Uterus (tissue), 4 donors: Measurements from ENCODE around the gene TPM4. TPM values are rescaled to one million over a fixed set of nuclear protein-coding genes. Genes with fewer than 3 reads are reported as not detected.

Experiments used
- DNase-seq, 2 donors: peaks; one replicate each; pipeline ENCODE4 v3.0.0-alpha.2; 2019 to 2020
- H3K27ac ChIP-seq, 2 donors: fragments of 200-600 bp; sonication (generic); 1 replicate in 1 of 2; 2 replicates in 1 of 2; pipeline ENCODE4 v1.5.1; 2016 to 2018
- H3K27me3 ChIP-seq, 2 donors: fragments of 200-600 bp; sonication (generic); one replicate each; pipeline ENCODE4 v1.5.1; 2018 to 2019; ENCODE audit warnings: control low read depth in 1 of 2
- H3K36me3 ChIP-seq, 2 donors: fragments of 200-600 bp; sonication (generic); one replicate each; pipeline ENCODE4 v1.5.1; 2019; ENCODE audit warnings: control low read depth in 1 of 2
- H3K4me1 ChIP-seq, 2 donors: fragments of 200-600 bp; sonication (generic); one replicate each; pipeline ENCODE4 v1.5.1; 2018 to 2019; ENCODE audit warnings: control low read depth in 1 of 2
- H3K4me3 ChIP-seq, 2 donors: fragments of 200-600 bp; sonication (generic); 1 replicate in 1 of 2; 2 replicates in 1 of 2; pipeline ENCODE4 v1.5.1; 2018 to 2019; ENCODE audit warnings: mild to moderate bottlenecking in 1 of 2
- H3K9me3 ChIP-seq, 2 donors: fragments of 200-600 bp; sonication (generic); one replicate each; pipeline ENCODE4 v1.5.1; 2019; ENCODE audit warnings: control low read depth in 1 of 2
- CTCF ChIP-seq, 4 experiments: fragments of 200-600 bp in 2 of 4; fragments of 450-650 bp in 2 of 4; sonication (generic) in 2 of 4; IDR thresholded peaks; one replicate each; pipeline ENCODE4 v1.5.1; 2016 to 2019; ENCODE audit warnings: antibody characterized with exemption in 4 of 4, mild to moderate bottlenecking in 2 of 4, moderate library complexity in 1 of 4
- POLR2A ChIP-seq, 2 donors: fragments of 450-650 bp; IDR thresholded peaks; one replicate each; pipeline ENCODE4 v1.6.1; 2016; ENCODE audit warnings: antibody characterized with exemption in 2 of 2, mild to moderate bottlenecking in 1 of 2, moderate library complexity in 1 of 2
- intact Hi-C: fragments of 100-400 bp; cut with DNase I; formaldehyde crosslinking; loops from one replicate; pipeline ENCODE4 v1.15.1; 2023; ENCODE audit warnings: low total_unique reads
- total RNA-seq, 4 donors: library from RNA; depleted of rRNA in 3 of 4; stranded (reverse); fragments of >200 nt in 3 of 4; gene quantifications; one replicate each; pipeline versions ENCODE4 v1.1.0 to v1.2.4, GENCODE V29; 2014 to 2023
- donor health status: DM: yes; HTN: yes; CAD: no.

The TPM4 gene
- total RNA-seq, 4 donors from 2014 or later, result 423 to 862 (median 517) TPM

DNA sequence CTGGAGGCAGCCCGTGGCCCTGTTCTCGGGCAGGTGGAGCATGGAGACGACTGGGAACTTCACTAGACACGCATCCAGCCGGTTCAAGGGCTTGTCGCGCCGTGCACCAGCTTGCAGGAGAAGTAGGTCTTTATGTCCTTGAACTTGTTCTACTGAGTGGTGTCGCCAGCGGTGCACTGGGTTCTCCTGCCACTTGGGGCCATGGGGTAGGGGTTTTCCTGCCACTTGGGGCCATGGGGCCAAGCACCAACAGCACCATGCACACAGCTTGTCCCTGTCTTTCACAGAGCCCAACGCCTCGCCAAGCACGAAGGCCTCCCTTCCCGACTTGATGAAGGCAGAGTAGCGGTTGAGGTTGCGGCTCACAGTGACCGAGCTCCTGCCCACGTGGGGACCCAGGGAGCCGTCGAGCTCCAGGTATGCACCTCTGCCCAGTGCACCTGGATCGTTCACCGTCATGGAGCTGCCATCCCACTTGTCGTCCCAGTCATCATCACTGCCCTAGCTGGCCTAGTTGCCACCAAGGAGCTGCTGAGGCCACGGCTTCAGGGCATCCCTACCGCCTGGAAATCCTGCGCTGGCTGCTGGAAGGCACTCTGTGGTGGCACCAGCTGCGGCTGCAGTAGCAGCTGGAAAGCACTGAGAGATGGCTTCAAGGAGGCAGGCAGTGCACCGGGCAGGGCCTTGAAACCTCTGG is 40.5 kb upstream of the TPM4 start:
- Histone ChIP-seq H3K4me3 (no peak overlapping the region), H3K36me3 (no peaks in the 10 kb centered on the region), H3K27me3 (no peaks in the 10 kb centered on the region), H3K27ac (no peak overlapping the region), H3K9me3 (no peaks in the 10 kb centered on the region), H3K4me1 (no peaks in the 10 kb centered on the region)
- no peak for DNase-seq
- intact Hi-C loops, result no loop called here
- TF ChIP-seq POLR2A (IDR thresholded peaks at IDR 0.05) (no peak), CTCF (IDR thresholded peaks at IDR 0.05) (no peak)

DNA sequence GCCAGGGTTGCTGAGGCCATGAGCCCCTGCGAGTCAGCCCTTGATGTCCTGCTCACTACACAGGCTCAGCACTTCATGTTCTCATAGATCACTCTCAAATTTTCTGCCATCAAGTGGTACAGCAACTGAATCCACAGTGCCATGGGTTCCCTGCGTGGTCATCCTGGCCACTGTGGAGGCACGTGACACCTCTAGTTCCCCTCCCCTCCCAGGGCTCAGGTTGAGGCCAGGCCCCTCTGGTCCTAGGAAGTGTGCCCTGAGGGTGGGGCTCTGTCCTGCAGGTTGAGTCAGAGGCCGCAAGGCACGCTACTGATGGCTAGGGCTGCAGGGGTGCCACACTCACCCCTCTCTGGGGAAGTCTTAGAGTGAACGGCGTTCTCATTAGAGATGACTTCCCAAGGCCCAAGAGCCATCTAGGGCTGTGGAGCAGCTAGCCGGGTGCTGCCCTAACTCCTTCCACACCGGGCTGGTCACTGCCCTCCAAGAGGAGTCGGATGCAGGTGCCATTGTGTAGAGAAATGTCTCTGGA is 39.8 kb upstream of the TPM4 start:
- Histone ChIP-seq H3K36me3 (no peaks in the 10 kb centered on the region), H3K4me1 (no peaks in the 10 kb centered on the region), H3K9me3 (no peaks in the 10 kb centered on the region), H3K27me3 (no peaks in the 10 kb centered on the region), H3K27ac (no peak overlapping the region), H3K4me3 (no peak overlapping the region)
- intact Hi-C loops, result no loop called here
- TF ChIP-seq CTCF (IDR thresholded peaks at IDR 0.05) (no peak), POLR2A (IDR thresholded peaks at IDR 0.05) (no peak)
- no peak for DNase-seq

- H3K27me3 ChIP-seq, result no peaks in the 10 kb centered on the region
- DNase-seq, result no peak
- no peak overlapping the region for H3K27ac ChIP-seq
- H3K4me1 ChIP-seq, result no peaks in the 10 kb centered on the region
- intact Hi-C loops, result no loop called here
- no peak overlapping the region for H3K4me3 ChIP-seq
- no peaks in the 10 kb centered on the region for H3K36me3 ChIP-seq
- TF ChIP-seq POLR2A (IDR thresholded peaks at IDR 0.05) (no peak), CTCF (IDR thresholded peaks at IDR 0.05) (no peak)
- no peaks in the 10 kb centered on the region for H3K9me3 ChIP-seq
These were observed 39.4 kb upstream of the TPM4 start for GRCh38 chr19:16036941-16037340.

DNA sequence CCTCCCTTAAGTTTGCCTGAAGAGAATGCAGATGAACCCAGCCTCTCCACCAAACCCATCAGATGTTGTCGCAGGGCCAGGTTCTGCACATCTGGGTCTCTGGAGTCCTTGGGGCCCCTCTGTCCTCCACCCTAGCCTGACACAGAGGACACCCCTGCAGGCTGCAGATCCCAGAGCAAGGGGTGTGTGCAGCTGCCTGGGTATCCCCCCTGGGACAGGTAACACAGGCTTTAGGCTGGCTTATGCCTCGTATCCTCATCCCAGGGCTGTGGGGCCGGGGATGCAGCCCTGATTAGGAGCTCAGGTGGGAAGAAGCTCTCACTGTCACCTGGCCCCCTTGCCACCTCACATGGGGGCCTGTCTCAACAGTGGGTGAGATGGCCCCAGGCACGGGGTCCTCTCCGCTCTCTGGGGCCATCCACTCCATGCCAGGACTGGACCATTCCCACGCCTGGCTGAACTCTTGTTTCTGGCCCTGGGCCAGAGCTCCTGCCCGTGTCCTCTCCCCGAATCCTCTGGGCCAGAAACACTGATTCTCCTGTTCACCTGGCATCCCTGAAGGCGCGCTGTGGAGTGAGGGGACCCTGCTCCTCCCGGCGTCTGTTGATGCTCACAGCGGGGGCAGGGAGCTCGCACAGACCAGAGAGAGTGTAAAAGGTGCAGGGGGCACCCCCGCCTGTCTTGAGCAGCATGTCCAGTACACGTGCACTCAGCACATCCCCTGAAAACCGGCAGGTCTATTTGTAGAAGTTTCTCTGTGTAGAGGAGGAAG is 38.7 kb upstream of the TPM4 start:
- Histone ChIP-seq H3K36me3 (no peaks in the 10 kb centered on the region), H3K9me3 (no peaks in the 10 kb centered on the region), H3K27me3 (no peaks in the 10 kb centered on the region), H3K27ac (no peak overlapping the region), H3K4me3 (no peak overlapping the region), H3K4me1 (no peaks in the 10 kb centered on the region)
- intact Hi-C loops, result no loop called here
- DNase-seq, result no peak
- no peak for TF ChIP-seq CTCF (IDR thresholded peaks at IDR 0.05)
- no peak for TF ChIP-seq POLR2A (IDR thresholded peaks at IDR 0.05)

DNA sequence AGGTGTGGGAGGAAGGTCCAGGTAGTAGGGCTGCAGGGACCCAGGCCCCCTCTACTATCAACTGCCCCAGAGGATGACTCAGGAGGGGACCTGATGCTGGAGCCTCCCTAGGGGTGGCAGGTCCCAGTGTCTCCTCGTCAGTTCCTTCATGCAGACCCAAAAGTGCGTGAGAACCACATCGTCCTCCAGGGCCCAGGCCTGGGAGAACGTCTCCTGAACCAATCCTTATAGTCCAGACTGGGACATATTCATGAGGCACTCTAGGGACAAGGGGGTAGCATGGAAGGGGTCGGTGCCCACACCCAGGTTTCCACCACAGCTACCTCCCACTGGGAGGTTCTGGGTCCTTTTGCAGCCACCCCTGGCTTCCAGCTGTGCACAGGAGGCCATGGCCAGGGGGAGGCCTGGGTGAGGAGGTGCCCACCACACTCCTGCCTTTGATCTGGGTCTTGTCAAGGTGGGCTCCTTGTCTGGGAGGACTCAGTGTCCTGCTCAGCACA is 38.0 kb upstream of the TPM4 start:
- H3K4me1 ChIP-seq, result no peaks in the 10 kb centered on the region
- no peak for TF ChIP-seq POLR2A (IDR thresholded peaks at IDR 0.05)
- no peak for TF ChIP-seq CTCF (IDR thresholded peaks at IDR 0.05)
- no peak for DNase-seq
- H3K27me3 ChIP-seq, result no peaks in the 10 kb centered on the region
- intact Hi-C loops, result no loop called here
- no peak overlapping the region for H3K4me3 ChIP-seq
- no peaks in the 10 kb centered on the region for H3K9me3 ChIP-seq
- H3K36me3 ChIP-seq, result no peaks in the 10 kb centered on the region
- no peak overlapping the region for H3K27ac ChIP-seq
